B cell (primary cell): ENCODE measurements around the gene MDC1. TPM values are rescaled to one million over a fixed set of nuclear protein-coding genes. Genes with fewer than 3 reads are reported as not detected.
A peak's percentile ranks its signal among the peaks of the same experiment; 100 is the strongest.

Experiments
- ATAC-seq: fragments of 200-7000 bp; cut with Tn5 transposase; one replicate; pipeline ENCODE4 v1.10.0; 2021; ENCODE audit warnings: low read depth, mild to moderate bottlenecking, moderate number of reproducible peaks, moderate library complexity
- CTCF ChIA-PET: fragments of 350-600 bp; sonication (Branson Sonifier 250); formaldehyde crosslinking; loops from one replicate; lab custom pipeline; 2021; ENCODE audit warnings: antibody characterized with exemption, inconsistent platforms; lab: Charles Lee
- POLR2A ChIA-PET: fragments of 350-600 bp; sonication (Branson Sonifier 250); formaldehyde crosslinking; loops from one replicate; lab custom pipeline; 2021; ENCODE audit warnings: antibody characterized with exemption; lab: Charles Lee
- DNase-seq: peaks from one replicate; pipeline ENCODE4 v3.0.0; 2013
- H2AFZ ChIP-seq: 2 replicates; pipeline ENCODE4 v1.6.1; 2012; ENCODE audit warnings: mild to moderate bottlenecking, low read depth, low read length; ENCODE audit not compliant: insufficient read depth, poor library complexity, severe bottlenecking
- H3K27ac ChIP-seq, 2 donors: 1 replicate in 1 of 2; 2 replicates in 1 of 2; pipeline ENCODE4 v1.5.1; 2012 to 2013; ENCODE audit warnings: low read length in 2 of 2, mild to moderate bottlenecking in 2 of 2, moderate library complexity in 1 of 2
- H3K27me3 ChIP-seq, 4 experiments: fragments of 200-600 bp in 1 of 4; sonication (generic) in 1 of 4; replicated peaks in 1 of 4; 1 replicate in 2 of 4; 2 replicates in 2 of 4; pipeline versions ENCODE4 v1.6.1 to v1.7.0; 2013 to 2016; ENCODE audit warnings: low read length in 3 of 4, mild to moderate bottlenecking in 2 of 4, mixed read lengths in 1 of 4, moderate library complexity in 1 of 4; ENCODE audit not compliant: insufficient read depth in 4 of 4, control insufficient read depth in 3 of 4; ENCODE audit errors: control extremely low read depth in 1 of 4
- H3K36me3 ChIP-seq, 2 experiments: replicated peaks in 1 of 2; 1 replicate in 1 of 2; 2 replicates in 1 of 2; pipeline versions ENCODE4 v1.6.1 to v1.7.1; 2013; ENCODE audit warnings: low read length in 1 of 2; ENCODE audit not compliant: insufficient read depth in 2 of 2, control insufficient read depth in 1 of 2; ENCODE audit errors: control extremely low read depth in 1 of 2, extremely low read depth in 1 of 2
- H3K4me1 ChIP-seq, 2 donors: fragments of 200-600 bp in 1 of 2; sonication (generic) in 1 of 2; 1 replicate in 1 of 2; 2 replicates in 1 of 2; pipeline versions ENCODE4 v1.5.1 to v1.6.1; 2013 to 2017; ENCODE audit warnings: low read length in 2 of 2; ENCODE audit not compliant: control insufficient read depth in 2 of 2, insufficient read depth in 2 of 2
- H3K4me2 ChIP-seq: replicated peaks from 2 replicates; pipeline ENCODE3; 2012; ENCODE audit warnings: mild to moderate bottlenecking, low read depth, low read length; ENCODE audit not compliant: poor library complexity, severe bottlenecking
- H3K4me3 ChIP-seq, 5 experiments: fragments of 200-600 bp in 1 of 5; sonication (generic) in 1 of 5; 1 replicate in 3 of 5; 2 replicates in 2 of 5; pipeline versions ENCODE4 v1.5.1 to v1.7.0; 2011 to 2016; ENCODE audit warnings: low read length in 4 of 5, mild to moderate bottlenecking in 4 of 5, low read depth in 2 of 5, control low read depth in 1 of 5, moderate library complexity in 1 of 5; ENCODE audit not compliant: insufficient read depth in 1 of 5; ENCODE audit errors: control extremely low read depth in 1 of 5, extremely low read depth in 1 of 5
- H3K79me2 ChIP-seq: fragments of 200-600 bp; sonication (generic); one replicate; pipeline ENCODE4 v1.6.0; 2016; ENCODE audit warnings: low read length; ENCODE audit not compliant: control insufficient read depth, insufficient read depth
- H3K9ac ChIP-seq: fragments of 200-600 bp; sonication (generic); 2 replicates; pipeline ENCODE4 v1.6.1; 2017; ENCODE audit warnings: mild to moderate bottlenecking, low read length, moderate library complexity
- H3K9me3 ChIP-seq, 3 donors: one replicate each; pipeline versions ENCODE4 v1.6.1 to v1.7.1; 2013; ENCODE audit warnings: low read length in 2 of 3; ENCODE audit not compliant: control insufficient read depth in 2 of 3, insufficient read depth in 1 of 3; ENCODE audit errors: control extremely low read depth in 1 of 3
- H4K20me1 ChIP-seq: 2 replicates; pipeline ENCODE4 v1.6.0; 2012; ENCODE audit warnings: mild to moderate bottlenecking, low read length; ENCODE audit not compliant: insufficient read depth, control insufficient read depth, poor library complexity, severe bottlenecking
- H3K27ac Mint-ChIP-seq: one replicate; pipeline ENCODE4 v1.8.0; 2021; ENCODE audit warnings: mixed read lengths
- H3K27me3 Mint-ChIP-seq: one replicate; pipeline ENCODE4 v1.8.0; 2021; ENCODE audit warnings: mixed read lengths
- H3K4me1 Mint-ChIP-seq: one replicate; pipeline ENCODE4 v1.8.0; 2021; ENCODE audit warnings: mixed read lengths
- H3K4me3 Mint-ChIP-seq: one replicate; pipeline ENCODE4 v1.8.0; 2021; ENCODE audit warnings: mixed read lengths
- H3K9me3 Mint-ChIP-seq: one replicate; pipeline ENCODE4 v1.8.0; 2022; ENCODE audit warnings: mixed read lengths; ENCODE audit not compliant: insufficient read depth
- EZH2 ChIP-seq: IDR thresholded peaks from 2 replicates; pipeline ENCODE4 v1.6.1; 2012; ENCODE audit warnings: borderline replicate concordance, low read depth, mild to moderate bottlenecking, moderate library complexity, low read length; ENCODE audit not compliant: insufficient read depth, poor library complexity, severe bottlenecking
- WGBS: methylation state at CpG from one replicate; pipeline ENCODE4 v1.1.5; 2013; ENCODE audit warnings: missing lambda C conversion rate; ENCODE audit not compliant: insufficient coverage; 5-methylcytosine and 5-hydroxymethylcytosine counted together
- intact Hi-C: fragments of 100-400 bp; cut with micrococcal nuclease; formaldehyde crosslinking; loops from one replicate; pipeline ENCODE4 v1.10.0; 2022
- polyA plus RNA-seq: library from polyadenylated mRNA; depleted of rRNA; stranded (reverse); fragments of >200 nt; gene quantifications from 2 replicates; pipeline ENCODE4 v1.2.3, GENCODE V29; 2012
- total RNA-seq, 2 donors: library from RNA; stranded (reverse); fragments of 120-200 nt in 1 of 2; gene quantifications; 1 replicate in 1 of 2; 2 replicates in 1 of 2; pipeline versions ENCODE4 v1.2.3 to v1.2.4, GENCODE V29; 2013 to 2022
- TF ChIP-seq, protein P1 (sequence below): fragments of 200-600 bp; IDR thresholded peaks from one replicate; pipeline ENCODE4 v1.8.0; 2022; ENCODE audit warnings: antibody characterized with exemption, mild to moderate bottlenecking

The MDC1 gene
- total and polyA plus RNA-seq, 2 donors (not counting 1 experiment from before 2014, with no cell fraction given), result 24.9 to 87.4 TPM

GRCh38 chr6:30672445-30673253, 44.4 kb downstream of the MDC1 start, which contains the start of gene DHX16:
Gene DHX16 (minus strand): TSS chr6:30673006. CDS start chr6:30672841, 165 bp downstream.
- peak; percentile 88 for ATAC-seq
- CTCF ChIA-PET, result interaction anchor here (0.6 to 19.8 kb wide), 18 partner anchors 9 to 205 kb away, joined by 3 to 963 read pairs (median 4); partner anchors contain the start of genes ATAT1, IER3, MDC1 and TUBB

More at GRCh38 chr6:30672445-30673253, 44.4 kb downstream of the MDC1 start, which contains the start of gene DHX16:
- Mint-ChIP-seq H3K4me1 (peaks cover 29% of the 10 kb centered on the region), H3K9me3 (no peaks in the 10 kb centered on the region), H3K4me3 (peak within 1 kb of the TSS; percentile 84), H3K27me3 (no peaks in the 10 kb centered on the region), H3K27ac (peak within 1 kb of the TSS; percentile 87)
- Histone ChIP-seq H3K4me2 (peak within 1 kb of the TSS; percentile 84), H3K79me2 (peaks cover 29% of the 10 kb centered on the region), H3K4me3 (peak within 1 kb of the TSS; percentile 85 to 100 (median 98)), H3K9ac (peak within 1 kb of the TSS; percentile 87), H3K27me3 (no peaks in the 10 kb centered on the region), H4K20me1 (peaks cover 30% of the 10 kb centered on the region), H3K9me3 (no peaks in the 10 kb centered on the region), H3K27ac (peak within 1 kb of the TSS; percentile 54 to 75), H3K36me3 (peaks cover 4 to 39% of the 10 kb centered on the region in 2 experiments), H3K4me1 (peaks cover 10 to 19% of the 10 kb centered on the region in 2 donors), H2AFZ (peak within 1 kb of the TSS; percentile 82)
- intact Hi-C loops, result loop anchor here (1.0 to 5.0 kb wide), 10 partner anchors 10 to 190 kb away; partner anchors contain the start of genes ABCF1, ATAT1, C6orf136 and GNL1
- POLR2A ChIA-PET, result interaction anchor here (0.7 to 3.4 kb wide), 9 partner anchors 9 to 622 kb away, joined by 3 to 22 read pairs (median 4); partner anchors contain the start of genes MDC1 and VARS2
- no peak for TF ChIP-seq EZH2
- TF ChIP-seq, protein P1, sequence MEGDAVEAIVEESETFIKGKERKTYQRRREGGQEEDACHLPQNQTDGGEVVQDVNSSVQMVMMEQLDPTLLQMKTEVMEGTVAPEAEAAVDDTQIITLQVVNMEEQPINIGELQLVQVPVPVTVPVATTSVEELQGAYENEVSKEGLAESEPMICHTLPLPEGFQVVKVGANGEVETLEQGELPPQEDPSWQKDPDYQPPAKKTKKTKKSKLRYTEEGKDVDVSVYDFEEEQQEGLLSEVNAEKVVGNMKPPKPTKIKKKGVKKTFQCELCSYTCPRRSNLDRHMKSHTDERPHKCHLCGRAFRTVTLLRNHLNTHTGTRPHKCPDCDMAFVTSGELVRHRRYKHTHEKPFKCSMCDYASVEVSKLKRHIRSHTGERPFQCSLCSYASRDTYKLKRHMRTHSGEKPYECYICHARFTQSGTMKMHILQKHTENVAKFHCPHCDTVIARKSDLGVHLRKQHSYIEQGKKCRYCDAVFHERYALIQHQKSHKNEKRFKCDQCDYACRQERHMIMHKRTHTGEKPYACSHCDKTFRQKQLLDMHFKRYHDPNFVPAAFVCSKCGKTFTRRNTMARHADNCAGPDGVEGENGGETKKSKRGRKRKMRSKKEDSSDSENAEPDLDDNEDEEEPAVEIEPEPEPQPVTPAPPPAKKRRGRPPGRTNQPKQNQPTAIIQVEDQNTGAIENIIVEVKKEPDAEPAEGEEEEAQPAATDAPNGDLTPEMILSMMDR, result peak; percentile 79
- WGBS, result under 1% methylated on average over 52 of the region's 57 CpGs
- peak; percentile 97 for DNase-seq
